Lower leg skin (tissue), 3 donors: ENCODE data around the gene TSPO.

Experiments
- CTCF ChIP-seq, 3 donors: fragments of 450-650 bp; IDR thresholded peaks; one replicate each; pipeline ENCODE4 v1.5.1; 2016; ENCODE audit warnings: antibody characterized with exemption in 3 of 3, mild to moderate bottlenecking in 3 of 3, moderate library complexity in 2 of 3
- POLR2A ChIP-seq, 2 donors: fragments of 450-650 bp; IDR thresholded peaks; one replicate each; pipeline ENCODE4 v1.6.1; 2016 to 2017; ENCODE audit warnings: antibody characterized with exemption in 2 of 2, mild to moderate bottlenecking in 1 of 2, moderate library complexity in 1 of 2

GRCh38 chr22:43142880-43143562 lies 8.3 kb upstream of the TSPO start, which contains the start of gene MCAT:
- no peak for TF ChIP-seq CTCF (IDR thresholded peaks at IDR 0.05)
- TF ChIP-seq POLR2A (IDR thresholded peaks at IDR 0.05), result peak in 1 of 2 donors; percentile 11
